GM19452 (cell line): ENCODE measurements around the gene WTAP.
"Not testable (repeated sequence)": the region's sequence is repeated elsewhere in the genome, so short reads cannot be mapped to it uniquely, and the experiment has no call there.

ENCODE experiments used
- ATAC-seq: cut with Tn5 transposase; IDR thresholded peaks from one replicate; pipeline ENCODE4 v1.9.1; 2021; ENCODE audit not compliant: unreplicated experiment

The WTAP gene

DNA sequence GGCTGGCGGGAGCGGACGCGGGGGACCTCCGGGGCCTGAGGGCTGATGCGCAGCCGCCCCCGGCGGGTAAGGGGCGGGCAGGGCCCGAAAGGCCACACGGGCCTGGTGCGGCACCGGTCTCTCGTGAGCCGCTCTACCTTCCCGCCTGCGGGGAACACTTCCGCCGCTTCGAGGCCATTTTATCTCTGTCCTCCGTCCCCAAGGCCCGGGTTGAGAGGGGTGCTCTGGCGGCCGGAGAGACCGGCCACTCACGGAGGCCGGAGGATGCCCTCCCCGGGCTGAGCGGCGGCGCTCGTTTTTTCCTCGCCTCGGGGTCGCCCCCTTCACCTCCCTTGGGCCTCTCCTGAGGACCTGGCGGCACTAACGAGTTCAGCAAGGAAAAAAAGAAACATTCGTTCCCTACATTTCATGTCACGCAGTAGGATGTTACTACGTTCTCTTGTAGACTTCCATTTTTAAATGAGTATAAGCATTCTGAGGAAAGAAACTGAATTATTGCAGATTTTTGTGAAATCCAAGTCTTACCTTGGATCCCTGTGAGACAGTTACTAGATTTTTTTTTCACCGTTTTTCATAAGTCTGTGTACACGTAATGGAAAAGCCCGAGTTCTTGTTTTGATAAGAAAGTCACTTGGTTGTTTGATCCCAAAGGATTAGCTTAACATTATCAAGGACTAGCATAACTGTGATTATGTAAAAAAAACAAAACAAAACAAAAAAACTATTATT lies 575 bp downstream of the WTAP start:
- peak; percentile 36 for ATAC-seq

GRCh38 chr6:159728531-159728964 lies 1.2 kb downstream of the WTAP start:
- no peak for ATAC-seq

DNA sequence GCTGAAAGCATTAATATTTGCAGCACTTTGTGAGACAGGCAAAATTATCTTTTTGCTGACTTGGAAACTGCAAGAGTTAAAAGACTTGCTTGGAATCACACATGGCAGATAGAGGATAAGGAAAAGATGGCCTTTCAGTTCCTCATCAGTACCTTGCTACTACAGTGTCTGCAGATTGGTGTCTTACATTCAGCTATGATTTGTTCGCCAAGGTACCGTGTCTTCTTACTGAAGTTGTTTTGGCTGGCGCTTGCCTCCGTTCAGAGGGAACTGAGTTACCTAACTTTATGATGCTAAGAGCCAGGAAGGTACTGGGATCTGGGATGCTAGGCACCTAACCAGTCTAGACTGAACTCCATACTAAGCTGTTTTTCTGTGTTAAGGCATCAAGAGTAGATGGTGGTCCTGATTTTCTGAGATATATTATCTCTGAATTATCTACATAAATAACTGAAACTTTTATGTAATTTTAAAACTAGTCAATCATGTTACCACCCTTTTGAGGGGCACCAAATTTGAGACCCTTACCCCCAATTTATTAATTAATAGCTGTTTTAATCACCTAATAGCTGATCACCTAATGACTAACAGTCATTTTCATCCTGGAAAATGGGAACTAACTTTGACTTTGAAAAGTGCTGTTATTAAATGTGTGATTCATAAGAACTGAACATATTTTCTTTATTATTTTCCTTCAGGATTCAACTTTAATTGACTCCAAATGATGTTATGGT lies 2.5 kb downstream of the WTAP start:
- no peak for ATAC-seq

DNA sequence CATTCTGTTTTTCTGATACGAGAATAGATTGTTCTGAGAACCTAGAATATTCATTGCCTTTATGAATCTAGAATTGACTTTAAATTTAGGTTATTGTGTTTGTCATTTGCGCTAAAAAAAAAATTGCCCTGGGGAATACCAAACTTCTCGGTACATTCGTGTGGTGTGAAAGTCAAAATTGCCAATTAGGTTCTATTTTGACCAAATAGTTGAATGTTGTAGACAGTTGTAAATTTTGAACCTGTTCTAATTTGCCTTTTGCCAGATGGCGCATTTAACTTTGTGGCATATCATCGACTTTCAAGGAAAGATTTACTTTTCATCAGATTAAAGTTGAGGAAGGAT lies 3.0 kb downstream of the WTAP start:
- ATAC-seq = no peak

DNA sequence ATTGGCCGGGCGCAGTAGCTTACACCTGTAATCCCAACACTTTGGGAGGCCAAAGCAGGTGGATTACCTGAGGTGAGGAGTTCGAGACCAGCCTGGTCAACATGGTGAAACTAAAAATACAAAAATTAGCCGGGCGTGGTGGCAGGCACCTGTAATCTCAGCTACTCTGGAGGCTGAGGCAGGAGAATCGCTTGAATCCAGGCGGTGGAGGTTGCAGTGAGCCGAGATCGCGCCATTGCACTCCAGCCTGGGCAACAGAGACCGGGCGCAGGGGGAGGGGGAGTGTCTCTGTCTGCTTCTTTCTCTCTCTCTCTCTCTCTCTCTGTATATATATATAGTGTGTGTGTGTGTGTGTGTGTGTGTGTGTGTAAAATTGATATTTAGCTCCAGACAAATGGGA lies 5.2 kb downstream of the WTAP start:
- not testable (repeated sequence) for ATAC-seq

DNA sequence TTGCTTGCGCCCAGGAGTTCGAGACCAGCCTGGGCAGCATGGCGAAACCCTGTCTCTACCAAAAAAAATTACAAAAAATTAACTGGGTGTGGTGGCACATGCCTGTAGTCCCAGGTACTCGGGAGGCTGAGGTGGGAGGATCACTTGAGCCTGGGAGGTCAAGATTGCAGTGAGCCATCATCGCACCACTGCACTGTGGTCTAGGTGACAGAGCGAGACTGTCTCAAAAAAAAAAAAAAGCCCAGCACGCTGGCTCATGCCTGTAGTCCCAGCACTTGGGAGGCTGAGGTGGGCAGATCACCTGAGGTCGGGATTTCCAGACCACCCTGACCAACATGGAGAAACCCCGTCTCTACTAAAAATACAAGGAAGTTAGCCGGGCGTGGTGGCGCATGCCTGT lies 6.1 kb downstream of the WTAP start:
- not testable (repeated sequence) for ATAC-seq

GRCh38 chr6:159736908-159737307 lies 9.6 kb downstream of the WTAP start:
- no peak for ATAC-seq

DNA sequence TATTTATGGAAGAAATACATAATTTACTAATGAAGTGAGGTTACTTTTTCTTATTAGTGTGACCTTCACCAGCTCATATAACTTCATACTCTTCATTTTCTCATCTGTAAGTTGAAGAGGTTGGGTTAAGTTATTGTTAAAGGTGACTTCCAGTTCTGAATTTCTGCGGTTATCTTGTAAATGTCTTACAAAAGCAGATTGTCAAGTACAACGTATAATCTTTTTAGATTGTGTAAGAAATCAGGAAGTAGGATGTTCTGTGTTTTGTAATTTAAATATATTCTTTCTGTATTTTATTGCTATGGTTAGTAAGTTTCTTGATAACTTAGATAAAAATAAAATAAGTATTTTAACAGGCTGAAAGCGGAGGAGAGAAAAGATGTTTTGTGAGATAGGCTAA lies 12.0 kb downstream of the WTAP start:
- ATAC-seq = no peak

DNA sequence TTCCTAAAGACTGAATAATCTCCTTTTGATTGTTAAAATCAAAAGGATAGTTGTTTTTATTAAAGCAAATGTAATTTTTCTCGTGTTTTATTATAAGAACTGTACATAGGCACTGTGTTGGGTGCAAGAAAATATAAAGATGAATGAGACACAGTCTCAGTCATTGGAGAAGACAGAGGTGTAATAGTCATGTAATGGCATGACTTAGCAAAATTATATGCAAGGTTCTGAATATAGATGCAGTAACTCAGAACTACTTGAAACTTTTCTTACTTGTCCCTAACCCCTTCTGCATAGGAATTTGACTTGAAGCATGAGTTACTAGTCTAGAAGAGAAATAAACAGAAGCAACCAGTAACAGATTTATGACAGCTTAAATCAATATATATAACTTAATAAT lies 14.9 kb downstream of the WTAP start:
- no peak for ATAC-seq

DNA sequence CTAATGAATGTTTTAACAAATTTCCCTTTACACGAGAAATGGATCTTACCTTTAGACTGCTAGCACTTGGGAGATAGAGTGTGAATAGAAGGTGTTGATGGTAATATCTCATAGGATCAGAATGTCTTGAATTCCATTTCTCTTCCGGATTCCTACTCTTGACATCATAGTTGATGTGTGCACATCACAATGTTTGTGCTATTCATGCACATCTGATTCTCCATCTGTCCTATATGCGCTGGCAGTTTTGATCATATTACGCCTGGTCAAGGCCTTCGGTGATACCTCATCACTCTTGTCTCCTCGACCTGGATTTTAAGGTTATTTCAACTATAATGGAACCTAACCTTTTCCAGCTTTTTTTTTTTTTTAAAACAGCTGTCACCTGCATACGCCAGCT lies 17.8 kb downstream of the WTAP start:
- ATAC-seq = no peak

DNA sequence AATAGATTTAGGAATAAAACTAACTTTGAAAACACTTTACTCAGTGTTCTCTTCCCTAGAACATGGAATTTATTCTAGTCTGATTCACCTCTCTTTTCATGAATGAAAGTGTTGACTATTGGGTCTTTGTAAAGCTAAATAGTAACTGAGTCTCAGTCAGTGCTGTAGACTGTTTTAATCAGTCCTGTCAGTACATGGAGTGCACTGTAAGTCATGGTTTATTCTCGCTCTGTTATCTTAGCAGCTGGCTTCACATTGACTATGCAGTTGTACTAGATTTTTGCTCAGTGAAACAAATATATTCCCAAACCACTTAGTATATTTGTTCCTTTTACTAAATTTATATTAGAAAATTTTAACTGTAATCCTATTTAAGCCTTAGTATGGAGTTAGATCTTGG lies 19.5 kb downstream of the WTAP start:
- no peak for ATAC-seq

DNA sequence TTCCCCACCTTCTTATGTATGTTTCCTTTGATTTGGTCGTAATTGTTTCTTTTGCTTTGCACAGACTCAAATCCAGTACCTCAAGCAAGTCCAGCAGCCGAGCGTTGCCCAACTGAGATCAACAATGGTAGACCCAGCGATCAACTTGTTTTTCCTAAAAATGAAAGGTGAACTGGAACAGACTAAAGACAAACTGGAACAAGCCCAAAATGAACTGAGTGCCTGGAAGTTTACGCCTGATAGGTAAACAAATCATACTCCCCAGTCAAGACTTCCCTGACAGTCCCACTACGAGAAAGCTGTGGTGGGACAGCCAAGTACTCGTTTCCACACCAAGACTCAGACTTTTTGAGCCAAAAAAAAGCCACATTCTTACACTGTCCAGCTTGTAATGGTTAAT lies 20.8 kb downstream of the WTAP start:
- ATAC-seq = not testable (repeated sequence)

GRCh38 chr6:159751448-159751847 lies 24.1 kb downstream of the WTAP start:
- no peak for ATAC-seq

- no peak for ATAC-seq
Measured at GRCh38 chr6:159753081-159753872, 26.0 kb downstream of the WTAP start.

DNA sequence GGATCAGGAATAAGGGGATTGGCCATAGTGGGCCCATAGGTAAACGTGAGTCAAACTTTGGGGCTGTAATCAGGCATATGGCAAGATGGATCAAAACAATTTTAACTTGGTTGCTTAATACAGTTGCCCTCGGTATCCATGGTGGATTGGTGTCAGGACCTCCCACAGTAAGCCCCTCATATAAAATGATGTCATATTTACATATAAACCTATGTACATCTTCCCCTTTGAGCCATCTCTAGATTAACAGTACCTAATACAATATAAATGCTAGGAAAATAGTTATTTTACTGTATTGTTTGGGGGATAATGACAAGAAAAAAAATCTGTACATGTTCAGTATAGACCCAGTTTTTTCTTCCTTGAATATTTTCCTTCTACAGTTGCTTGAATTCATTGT lies 27.1 kb downstream of the WTAP start:
- no peak for ATAC-seq

- no peak for ATAC-seq
Measured at GRCh38 chr6:159754959-159755914, 27.9 kb downstream of the WTAP start.

GRCh38 chr6:159756508-159756907 lies 29.2 kb downstream of the WTAP start:
- ATAC-seq = no peak

GRCh38 chr6:159758031-159759001 lies 31.0 kb downstream of the WTAP start:
- ATAC-seq = no peak

GRCh38 chr6:159759645-159760044 lies 32.3 kb downstream of the WTAP start:
- no peak for ATAC-seq
